Measurements from ENCODE around the gene MYT1.

GRCh38 chr20:64203037-64203777, 39.0 kb downstream of the MYT1 start:
- TF ChIP-seq JUN (IDR thresholded peaks at IDR 0.05; ENCODE audit: low read depth, low read length) (no peak), CTCF (IDR thresholded peaks at IDR 0.05; ENCODE audit: control extremely low read depth in 1 of 3, insufficient read depth in 1 of 3, low read depth in 1 of 3, low read length in 3 of 3) (no peak), JUND (IDR thresholded peaks at IDR 0.05; ENCODE audit: low read length) (no peak), FOSL1 (IDR thresholded peaks at IDR 0.05; ENCODE audit: insufficient read depth, low read depth, low read length) (no peak), MAX (IDR thresholded peaks at IDR 0.05) (no peak), POLR2A (IDR thresholded peaks at IDR 0.05; ENCODE audit: control extremely low read depth in 1 of 2, low read depth in 2 of 2, low read length in 2 of 2) (no peak), EZH2 (IDR thresholded peaks at IDR 0.05; ENCODE audit: low read depth, low read length, severe bottlenecking) (no peak), POLR2AphosphoS5 (IDR thresholded peaks at IDR 0.05; ENCODE audit: low read depth, low read length) (no peak), CEBPB (IDR thresholded peaks at IDR 0.05; ENCODE audit: low read depth, low read length) (no peak), RFX5 (IDR thresholded peaks at IDR 0.05; ENCODE audit: borderline replicate concordance, low read depth, low read length) (no peak), ZNF274 (IDR thresholded peaks at IDR 0.05; ENCODE audit: borderline replicate concordance, extremely low read depth, low read length) (no peak), CHD7 (IDR thresholded peaks at IDR 0.05; ENCODE audit: insufficient replicate concordance, low read length) (no peak), SRF (IDR thresholded peaks at IDR 0.05; ENCODE audit: low read depth, low read length) (no peak)

Data from H1 (cell line).